T-helper 1 cell (primary cell): Measurements from ENCODE around the gene GPX2.

Source experiments
- DNase-seq, 5 donors: peaks; one replicate each; pipeline ENCODE4 v3.0.0-alpha.2; 2012 to 2020
- total RNA-seq, 4 donors: gene quantifications; one replicate each; lab custom pipeline; 2026; lab: John Stamatoyannopoulos, UW

Gene GPX2
- total RNA-seq, result 0 to 0.54 (median 0) reads per million in 4 donors

DNA sequence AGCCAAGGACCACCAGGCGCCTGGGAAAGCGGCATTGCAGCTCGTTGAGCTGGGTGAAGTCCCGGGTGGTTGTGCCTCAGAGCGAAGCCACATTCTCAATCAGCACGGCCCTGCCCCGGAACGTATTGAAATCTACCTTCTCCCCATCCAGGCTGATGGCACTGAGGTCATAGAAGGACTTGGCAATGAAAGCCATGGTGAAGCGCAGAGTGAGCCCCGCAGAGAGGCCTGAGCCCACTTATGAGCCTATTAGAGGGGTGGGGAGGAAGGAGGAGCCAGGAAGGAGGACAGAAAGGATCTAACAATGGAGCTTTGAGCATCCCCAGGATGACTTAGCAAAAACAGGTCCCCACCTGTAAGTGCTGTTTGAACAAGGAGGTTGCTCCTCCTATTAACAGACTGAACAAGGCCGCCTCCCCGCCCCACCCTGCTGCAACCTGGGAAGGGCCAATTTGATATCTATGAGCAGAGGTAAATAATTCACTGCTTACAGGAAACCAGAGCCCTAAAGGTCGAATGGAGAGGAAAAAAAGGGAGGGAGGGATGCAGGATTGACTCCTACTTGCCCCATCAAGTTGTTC, at the start of gene GPX2:
Gene GPX2 (minus strand): TSS at position 215 of the 581 bp plus-strand sequence. CDS start 19 bp downstream, at position 196.
- DNase-seq, result no peak

DNA sequence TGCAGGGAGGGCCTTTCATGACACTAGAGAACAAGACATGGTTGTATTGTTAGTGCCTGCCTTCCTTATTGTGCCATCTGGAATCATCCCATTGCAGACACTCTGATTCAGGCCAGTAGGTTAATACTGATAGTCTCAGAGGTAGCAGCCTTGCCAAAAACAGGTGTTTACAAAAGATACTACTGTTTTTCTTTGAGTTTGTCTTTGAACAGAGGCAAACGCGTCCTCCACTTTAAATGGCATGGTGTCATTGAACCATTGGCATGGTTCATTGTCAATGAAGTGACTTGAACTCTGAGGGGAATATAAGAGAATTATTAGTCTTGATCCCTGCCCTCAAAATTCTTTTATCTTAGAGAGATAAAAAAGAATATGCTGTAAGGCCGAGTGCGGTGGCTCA, 48.4 kb upstream of the GPX2 start:
- no peak for DNase-seq

- peak in 1 of 5 donors; percentile 29 for DNase-seq
These were observed 47.8 kb upstream of the GPX2 start for GRCh38 chr14:64990296-64990695.

DNA sequence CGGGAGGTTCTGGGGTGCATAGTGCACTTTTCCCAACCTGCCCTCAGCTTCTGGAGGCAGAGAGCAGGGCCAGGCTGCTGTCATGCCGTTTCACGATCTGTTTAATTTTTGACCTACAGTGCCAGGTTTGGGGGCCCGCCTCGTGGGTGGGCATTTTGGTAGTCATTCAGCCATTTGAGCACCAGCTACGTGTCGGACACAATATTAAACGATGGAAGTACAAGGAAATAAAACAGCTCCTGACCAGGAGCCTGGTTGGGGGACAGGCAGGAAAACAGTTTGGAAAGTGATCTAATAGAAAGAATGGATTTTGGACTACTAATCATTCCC, 44.9 kb upstream of the GPX2 start:
- DNase-seq, result no peak

DNA sequence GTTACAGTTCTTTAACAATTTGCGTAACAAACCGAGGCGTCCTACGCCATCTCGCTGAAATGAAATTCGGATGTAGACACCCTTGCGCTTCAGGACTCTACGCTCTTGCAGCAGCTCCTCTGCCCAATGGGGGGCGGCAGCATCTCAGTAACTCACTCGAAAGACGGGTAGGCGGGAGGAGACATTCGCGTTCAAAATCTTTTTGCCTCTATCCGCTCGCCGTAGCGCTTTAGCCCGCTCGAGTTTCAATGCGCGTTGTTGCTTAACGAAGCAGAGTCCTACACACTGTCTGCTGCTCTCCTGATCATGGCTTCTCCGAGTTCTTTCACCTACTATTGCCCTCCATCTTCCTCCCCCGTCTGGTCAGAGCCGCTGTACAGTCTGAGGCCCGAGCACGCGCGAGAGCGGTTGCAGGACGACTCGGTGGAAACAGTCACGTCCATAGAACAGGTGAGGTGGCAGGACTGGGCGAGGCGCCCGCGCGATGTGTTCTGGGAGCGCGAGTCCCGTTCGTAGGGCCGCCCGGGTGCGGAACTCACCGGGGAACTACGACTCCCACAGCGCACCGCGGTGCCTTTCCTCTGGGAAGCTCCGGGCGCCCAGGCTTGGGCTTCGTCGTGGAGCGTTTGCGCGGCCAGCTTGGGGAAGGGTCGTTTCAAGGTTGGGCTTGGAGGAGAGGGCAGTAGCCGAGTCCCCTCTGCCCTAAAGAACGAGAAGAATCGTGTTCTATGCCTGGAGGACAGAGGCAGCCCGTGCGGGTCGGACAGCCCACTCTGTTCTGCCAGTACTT, 44.3 kb upstream of the GPX2 start, which contains the start of gene FNTB:
Gene FNTB (plus strand): TSS at position 248 of the 790 bp plus-strand sequence. CDS start 59 bp downstream, at position 307.
- DNase-seq, result peak; percentile 83 to 95 (median 88)

GRCh38 chr14:64983439-64984310, 41.1 kb upstream of the GPX2 start:
- peak in 2 of 5 donors; percentile 23 to 53 for DNase-seq

GRCh38 chr14:64979336-64980074, 37.0 kb upstream of the GPX2 start:
- DNase-seq, result no peak

- DNase-seq, result no peak
These were observed 32.0 kb upstream of the GPX2 start for GRCh38 chr14:64974563-64974962.

DNA sequence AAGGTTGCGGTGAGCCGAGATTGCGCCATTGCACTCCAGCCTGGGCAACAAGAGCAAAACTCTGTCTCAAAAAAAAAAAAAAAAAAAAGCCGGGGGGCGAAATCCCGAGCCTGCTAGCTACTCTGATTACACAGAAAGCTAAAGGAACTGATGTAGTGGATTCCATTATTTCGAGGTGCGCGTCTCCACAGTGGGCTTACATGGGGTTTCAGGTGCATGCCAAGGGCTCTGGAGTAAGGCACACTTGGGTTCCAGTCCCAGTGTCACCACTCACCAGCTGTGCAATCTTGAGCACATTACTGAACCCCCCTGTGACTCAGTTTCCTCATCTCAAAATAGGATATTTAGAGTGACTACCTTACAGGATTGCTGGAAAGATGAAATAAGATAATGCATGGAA, 31.3 kb upstream of the GPX2 start:
- no peak for DNase-seq

GRCh38 chr14:64973026-64973442, 30.5 kb upstream of the GPX2 start:
- DNase-seq, result no peak

DNA sequence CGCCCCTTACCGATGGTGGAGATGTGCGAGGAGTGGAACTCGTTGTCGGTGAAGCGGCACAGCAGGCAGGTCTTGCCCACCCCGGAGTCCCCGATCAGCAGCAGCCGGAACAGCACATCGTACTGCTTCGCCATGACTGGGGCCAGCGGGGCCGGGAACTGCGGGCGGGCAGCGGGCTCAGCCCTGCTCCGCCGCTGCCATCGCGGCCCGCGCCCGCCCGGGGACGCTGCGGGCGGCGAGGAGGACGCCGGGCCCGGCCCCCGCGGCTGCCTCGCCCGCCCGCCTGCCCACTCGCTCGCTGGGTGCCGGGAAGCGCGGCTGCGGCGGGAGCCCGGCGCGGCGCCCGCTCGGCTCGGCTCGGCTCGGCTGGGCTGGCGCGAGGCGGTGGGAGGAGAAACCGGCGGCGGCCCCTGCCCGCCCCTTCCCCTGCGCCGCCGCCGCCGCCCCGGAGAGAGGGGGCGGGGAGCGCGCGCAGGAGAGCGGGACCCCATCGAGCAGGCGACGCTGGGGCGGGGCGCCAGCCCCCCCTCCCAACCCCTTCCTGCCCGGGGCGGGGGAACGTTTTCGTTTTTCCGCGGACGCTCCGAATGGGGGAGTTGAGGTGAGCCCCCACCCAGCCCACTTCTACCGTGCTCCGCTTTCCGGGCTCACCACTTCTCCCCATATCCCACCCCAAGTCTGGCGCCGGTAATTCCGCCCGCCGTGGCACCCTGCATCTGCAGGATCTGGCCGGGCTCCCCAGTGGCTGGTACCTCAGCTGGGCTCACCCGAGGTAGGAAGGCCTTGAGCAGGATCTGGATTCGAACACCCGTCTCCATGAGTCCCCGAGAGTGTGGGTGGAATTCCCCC, 29.6 kb upstream of the GPX2 start, which contains the start of gene RAB15:
Gene RAB15 (minus strand): TSS at position 394 of the 849 bp plus-strand sequence. CDS start 260 bp downstream, at position 134.
- peak in 4 of 5 donors; percentile 21 to 47 (median 24) for DNase-seq

DNA sequence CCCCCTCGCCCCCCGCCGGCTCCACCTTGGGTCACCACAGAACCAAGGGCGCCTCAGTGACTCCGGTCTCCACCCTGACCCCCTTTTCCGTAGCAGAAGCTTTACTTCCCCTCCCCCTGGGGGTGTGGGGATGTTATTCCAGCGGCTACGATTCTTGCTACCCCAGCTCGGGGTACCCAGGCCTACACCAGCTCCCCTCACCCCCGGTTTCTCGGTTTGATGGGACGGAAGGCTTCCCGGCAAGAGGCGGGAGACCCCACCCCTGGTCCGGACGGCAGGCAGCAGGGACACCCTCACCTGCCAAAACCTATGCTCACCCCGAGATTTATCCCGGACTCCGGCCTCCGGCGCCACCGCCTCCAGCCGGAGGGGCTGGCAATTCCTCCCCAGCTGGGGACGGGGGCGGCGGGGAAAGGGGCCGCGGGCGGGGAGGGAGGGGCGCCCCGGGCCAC, 29.0 kb upstream of the GPX2 start:
- no peak for DNase-seq

DNA sequence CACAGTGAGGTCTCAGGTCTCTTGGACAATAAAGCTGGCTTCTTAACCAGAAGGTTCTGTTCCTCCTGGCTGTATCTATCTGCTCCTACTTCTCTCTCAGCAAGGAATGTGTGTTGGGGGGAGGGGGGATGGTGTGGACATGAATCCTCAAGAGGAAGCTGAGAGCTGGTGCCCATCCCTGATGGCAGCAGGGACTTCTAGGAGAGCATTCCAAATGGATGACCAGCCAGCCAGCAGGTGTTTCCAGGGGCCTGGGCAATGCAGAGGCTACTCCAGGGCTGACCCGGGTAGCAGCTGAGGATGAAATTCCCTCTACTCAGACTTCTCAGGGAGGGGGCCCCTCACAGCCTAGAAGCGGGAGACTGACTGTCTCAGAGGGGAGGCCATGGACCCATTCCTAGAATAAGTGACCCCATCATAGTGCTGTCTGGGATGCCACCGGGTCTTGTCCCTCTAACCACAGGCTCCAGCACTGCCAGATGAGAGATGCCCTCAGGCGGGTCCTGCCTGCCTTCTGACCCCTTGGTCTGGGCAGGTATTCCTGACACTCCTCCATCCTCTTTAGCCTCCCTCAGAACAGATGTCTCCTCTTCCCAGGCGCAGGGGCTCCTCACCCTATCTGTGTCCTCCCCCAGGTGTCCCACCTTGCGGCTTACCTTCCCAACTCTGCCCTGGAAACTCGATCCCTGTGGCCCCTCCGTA, 28.4 kb upstream of the GPX2 start:
- no peak for DNase-seq

- no peak for DNase-seq
These were observed 27.5 kb upstream of the GPX2 start for GRCh38 chr14:64970041-64970440.

DNA sequence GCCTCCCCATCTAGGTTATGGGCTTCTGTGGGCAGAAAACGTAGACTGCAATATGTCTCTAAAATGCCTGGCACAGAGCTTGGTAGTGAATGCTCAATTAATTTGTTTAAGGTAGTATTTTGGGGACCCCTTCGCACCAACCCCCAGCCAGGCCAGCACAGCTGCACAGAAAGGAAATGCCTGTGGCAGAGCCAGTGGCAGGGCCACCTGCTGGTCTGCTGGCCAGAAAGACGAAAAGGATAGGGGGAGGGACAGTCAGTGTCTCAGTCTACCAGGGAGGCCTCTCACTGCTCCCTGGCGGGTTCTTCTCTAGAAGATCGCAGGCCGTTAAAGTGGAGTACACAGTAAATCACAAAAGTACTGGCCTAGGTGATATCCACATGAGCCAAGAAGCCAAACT, 26.1 kb upstream of the GPX2 start:
- no peak for DNase-seq

GRCh38 chr14:64968167-64968566, 25.6 kb upstream of the GPX2 start:
- DNase-seq, result no peak

DNA sequence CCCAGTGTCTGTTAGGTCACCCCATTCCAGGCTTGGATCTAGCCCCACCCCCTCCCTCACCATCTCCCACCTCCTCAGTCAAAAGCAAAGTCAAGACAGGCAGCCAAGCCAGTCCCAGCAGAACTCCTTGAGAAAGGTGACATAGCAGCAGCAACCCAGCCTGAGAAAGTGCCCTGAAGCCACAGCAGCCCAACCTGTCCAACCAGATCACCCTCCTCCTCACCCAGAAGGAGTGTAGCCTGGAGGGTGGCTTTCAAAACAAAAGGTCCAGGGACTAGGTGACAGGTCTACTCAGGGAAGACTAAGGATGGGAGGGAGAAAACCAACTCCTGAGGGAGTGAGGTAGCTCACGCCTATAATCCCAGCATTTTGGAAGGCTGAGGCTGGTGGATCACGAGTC, 24.4 kb upstream of the GPX2 start:
- DNase-seq, result no peak

DNA sequence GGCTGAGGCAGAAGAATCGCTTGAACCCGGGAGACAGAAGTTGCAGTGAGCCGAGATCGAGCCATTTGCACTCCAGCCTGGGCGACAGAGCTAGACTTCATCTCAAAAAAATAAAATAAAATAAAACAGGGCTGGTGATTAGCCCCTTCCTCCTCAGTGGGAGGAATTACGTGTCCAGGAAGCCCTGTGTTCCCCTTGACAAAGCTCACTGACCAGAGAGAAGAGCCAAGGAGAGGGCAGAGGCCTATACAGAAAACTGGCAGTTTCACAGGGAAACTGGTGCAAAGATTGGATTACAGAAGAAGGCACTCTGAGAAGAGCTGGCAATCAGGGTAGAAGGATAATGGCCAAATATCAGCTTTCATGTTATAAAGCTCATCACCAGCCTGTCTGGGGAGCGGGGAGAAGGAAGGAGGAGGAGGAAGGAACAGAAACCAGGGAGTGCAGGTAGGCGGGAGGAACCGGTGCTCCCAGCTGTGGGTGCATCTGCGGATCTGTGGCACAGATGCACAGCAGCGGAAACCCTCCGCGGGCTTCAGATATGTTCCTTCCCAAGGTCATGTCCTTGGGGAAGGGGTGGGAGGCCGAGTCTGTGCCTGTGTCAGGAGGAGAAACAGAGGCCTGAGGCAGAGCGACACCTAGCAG, 22.9 kb upstream of the GPX2 start:
- DNase-seq, result no peak

GRCh38 chr14:64963611-64964010, 21.1 kb upstream of the GPX2 start:
- DNase-seq, result no peak

GRCh38 chr14:64960762-64961276, 18.3 kb upstream of the GPX2 start:
- no peak for DNase-seq
